CD4-positive, CD25-positive, alpha-beta regulatory T cell (primary cell): ENCODE measurements around the gene MFAP3L. TPM values are rescaled to one million over a fixed set of nuclear protein-coding genes. Genes with fewer than 3 reads are reported as not detected.
A peak's percentile ranks its signal among the peaks of the same experiment; 100 is the strongest.

Experiments
- ATAC-seq, 2 donors: fragments of 150-1000 bp; cut with Tn5 transposase; one replicate each; pipeline ENCODE4 v1.10.0; 2021; ENCODE audit warnings: low read depth in 2 of 2, moderate number of reproducible peaks in 2 of 2, moderate library complexity in 1 of 2
- DNase-seq, 3 donors: peaks; one replicate each; pipeline versions ENCODE4 v3.0.0 to v3.0.0-alpha.2; 2012 to 2022; ENCODE audit warnings: mixed read lengths in 1 of 3
- H3K27ac ChIP-seq: one replicate; pipeline ENCODE4 v1.7.0; 2013; ENCODE audit warnings: mild to moderate bottlenecking, low read length; ENCODE audit not compliant: insufficient read depth, poor library complexity, severe bottlenecking
- H3K27me3 ChIP-seq: one replicate; pipeline ENCODE4 v1.7.0; 2013; ENCODE audit warnings: low read length; ENCODE audit not compliant: control insufficient read depth, insufficient read depth
- H3K36me3 ChIP-seq: one replicate; pipeline ENCODE4 v1.7.0; 2013; ENCODE audit warnings: mild to moderate bottlenecking, low read length, moderate library complexity; ENCODE audit not compliant: control insufficient read depth, insufficient read depth
- H3K4me1 ChIP-seq: 2 replicates; pipeline ENCODE4 v1.7.0; 2013; ENCODE audit warnings: mild to moderate bottlenecking, low read length; ENCODE audit not compliant: insufficient read depth, control insufficient read depth, poor library complexity, severe bottlenecking
- H3K4me3 ChIP-seq: one replicate; pipeline ENCODE4 v1.7.0; 2013; ENCODE audit warnings: low read depth, mild to moderate bottlenecking, low read length, moderate library complexity
- H3K9me3 ChIP-seq, 2 experiments: 1 replicate in 1 of 2; 2 replicates in 1 of 2; pipeline ENCODE4 v1.7.0; 2013; ENCODE audit warnings: low read length in 2 of 2, mild to moderate bottlenecking in 1 of 2, moderate library complexity in 1 of 2; ENCODE audit not compliant: control insufficient read depth in 2 of 2
- H3K27ac Mint-ChIP-seq, 3 donors: one replicate each; pipeline ENCODE4 v1.8.0; 2020 to 2022; ENCODE audit warnings: mild to moderate bottlenecking in 3 of 3, mixed read lengths in 3 of 3, moderate library complexity in 2 of 3
- H3K27me3 Mint-ChIP-seq: one replicate; pipeline ENCODE4 v1.8.0; 2022; ENCODE audit warnings: mild to moderate bottlenecking, mixed read lengths
- H3K36me3 Mint-ChIP-seq: one replicate; pipeline ENCODE4 v1.8.0; 2020; ENCODE audit warnings: mixed read lengths
- H3K4me1 Mint-ChIP-seq, 4 donors: one replicate each; pipeline ENCODE4 v1.8.0; 2020 to 2022; ENCODE audit warnings: mixed read lengths in 4 of 4, mild to moderate bottlenecking in 1 of 4
- H3K4me3 Mint-ChIP-seq, 4 donors: one replicate each; pipeline ENCODE4 v1.8.0; 2020 to 2022; ENCODE audit warnings: mild to moderate bottlenecking in 4 of 4, mixed read lengths in 4 of 4, moderate library complexity in 3 of 4
- H3K9me3 Mint-ChIP-seq, 7 donors: one replicate each; pipeline ENCODE4 v1.8.0; 2020 to 2022; ENCODE audit warnings: mixed read lengths in 7 of 7, mild to moderate bottlenecking in 3 of 7, moderate library complexity in 2 of 7
- polyA plus RNA-seq, 4 donors: library from polyadenylated mRNA; unstranded; fragments of 300-500 nt; fragmentation: Illumina TruSeq; gene quantifications; one replicate each; pipeline ENCODE4 v1.2.3, GENCODE V29; 2021
- total RNA-seq: library from RNA; stranded (reverse); gene quantifications from one replicate; pipeline ENCODE4 v1.2.3, GENCODE V29; 2022

Gene MFAP3L
- total RNA-seq, result 3.4 TPM
- under 1 TPM in 2 of 4 donors, not detected in 2; 0.28 to 0.82 TPM for polyA plus RNA-seq

- Histone ChIP-seq H3K4me3 (peak within 1 kb of the TSS; percentile 79), H3K27ac (no peak within 1 kb of the TSS), H3K4me1 (peaks cover 14% of the 10 kb centered on the region), H3K9me3 (peaks cover 0 to 3% of the 10 kb centered on the region in 2 experiments), H3K36me3 (no peaks in the 10 kb centered on the region), H3K27me3 (peaks cover 42% of the 10 kb centered on the region)
- Mint-ChIP-seq H3K27me3 (peaks cover 68% of the 10 kb centered on the region), H3K9me3 (peaks cover 0 to 7% (median 0%) of the 10 kb centered on the region in 7 donors), H3K36me3 (no peaks in the 10 kb centered on the region), H3K4me1 (peaks cover 5 to 19% (median 8%) of the 10 kb centered on the region in 4 donors), H3K4me3 (peak within 1 kb of the TSS; percentile 89 to 95 (median 94)), H3K27ac (peak within 1 kb of the TSS; percentile 79 to 85 (median 84))
- DNase-seq, result peak; percentile 61 to 82 (median 78)
- ATAC-seq, result peak; percentile 76 to 79
Measured at GRCh38 chr4:170026253-170027021, at the start of gene MFAP3L. Gene MFAP3L, minus strand, starts transcription at chr4:170026395. Its CDS starts 20,518 bp downstream, at chr4:170005877.

DNA sequence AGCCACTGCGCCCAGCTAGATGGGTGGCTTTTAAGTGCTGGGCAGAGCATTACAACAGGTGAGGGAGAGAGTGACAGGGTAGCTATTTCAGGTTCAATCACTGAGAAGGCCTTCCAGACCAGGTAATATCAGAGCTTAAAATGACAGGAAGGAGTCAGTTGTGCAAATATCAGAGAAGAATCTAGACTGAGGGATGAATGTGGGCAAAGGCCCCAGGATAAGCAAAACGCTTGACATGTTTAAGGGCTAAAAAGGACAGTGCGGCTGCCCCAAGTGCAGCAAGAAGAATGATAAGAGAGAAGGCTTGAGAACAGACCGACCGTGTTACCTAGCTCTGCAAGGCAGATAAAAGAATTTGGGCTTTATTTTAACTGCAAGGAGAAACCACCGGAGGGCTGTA, 45.0 kb upstream of the MFAP3L start:
- no peak for ATAC-seq
- H3K4me1 Mint-ChIP-seq, result no peaks in the 10 kb centered on the region
- no peaks in the 10 kb centered on the region for H3K36me3 Mint-ChIP-seq

GRCh38 chr4:170068438-170069128, 42.4 kb upstream of the MFAP3L start:
- Histone ChIP-seq H3K36me3 (no peaks in the 10 kb centered on the region), H3K4me3 (no peak overlapping the region), H3K9me3 (no peaks in the 10 kb centered on the region), H3K27me3 (no peaks in the 10 kb centered on the region), H3K4me1 (no peaks in the 10 kb centered on the region), H3K27ac (no peak overlapping the region)
- no peak for DNase-seq
- ATAC-seq, result no peak
- Mint-ChIP-seq H3K9me3 (no peaks in the 10 kb centered on the region), H3K4me1 (no peaks in the 10 kb centered on the region), H3K27me3 (no peaks in the 10 kb centered on the region), H3K27ac (no peak overlapping the region), H3K36me3 (no peaks in the 10 kb centered on the region), H3K4me3 (no peak overlapping the region)

More for the DNA sequence above, 45.0 kb upstream of the MFAP3L start:
- H3K4me3 ChIP-seq, result no peak overlapping the region
- Mint-ChIP-seq H3K4me3 (no peak overlapping the region), H3K27ac (no peak overlapping the region), H3K9me3 (no peaks in the 10 kb centered on the region), H3K27me3 (no peaks in the 10 kb centered on the region)
- H3K27ac ChIP-seq, result no peak overlapping the region
- no peaks in the 10 kb centered on the region for H3K9me3 ChIP-seq
- DNase-seq, result no peak
- H3K4me1 ChIP-seq, result no peaks in the 10 kb centered on the region
- no peaks in the 10 kb centered on the region for H3K36me3 ChIP-seq
- no peaks in the 10 kb centered on the region for H3K27me3 ChIP-seq

GRCh38 chr4:170059421-170059820, 33.2 kb upstream of the MFAP3L start:
- peaks cover 12% of the 10 kb centered on the region for H3K27me3 Mint-ChIP-seq
- Histone ChIP-seq H3K9me3 (no peaks in the 10 kb centered on the region), H3K4me1 (no peaks in the 10 kb centered on the region), H3K27me3 (no peaks in the 10 kb centered on the region), H3K4me3 (no peak overlapping the region), H3K36me3 (no peaks in the 10 kb centered on the region), H3K27ac (no peak overlapping the region)
- peaks cover 0 to 2% (median 0%) of the 10 kb centered on the region in 7 donors for H3K9me3 Mint-ChIP-seq
- no peaks in the 10 kb centered on the region for H3K36me3 Mint-ChIP-seq
- DNase-seq, result no peak
- H3K27ac Mint-ChIP-seq, result no peak overlapping the region
- no peak for ATAC-seq
- H3K4me1 Mint-ChIP-seq, result no peaks in the 10 kb centered on the region
- H3K4me3 Mint-ChIP-seq, result no peak overlapping the region

DNA sequence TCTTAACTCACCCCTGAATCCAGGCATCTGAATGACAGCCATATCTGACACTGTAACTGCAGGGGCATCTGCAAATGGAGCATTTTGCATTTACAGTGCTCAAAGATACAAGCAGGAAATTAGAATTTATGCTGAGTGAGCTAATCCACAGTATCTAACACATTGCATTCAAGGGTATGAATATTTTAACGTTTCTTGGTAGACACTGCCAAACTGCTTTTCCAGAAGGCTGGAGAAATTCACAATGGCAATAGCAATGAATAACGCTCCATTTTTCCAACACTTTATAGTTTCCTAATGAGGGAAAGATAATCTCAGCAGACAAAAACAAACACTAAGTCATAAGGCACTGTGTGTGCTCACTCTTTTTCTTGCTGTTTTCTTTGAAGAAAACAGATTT, 32.6 kb upstream of the MFAP3L start:
- H3K27ac Mint-ChIP-seq, result no peak overlapping the region
- DNase-seq (no peak), ATAC-seq (no peak)
- Histone ChIP-seq H3K4me3 (no peak overlapping the region), H3K36me3 (no peaks in the 10 kb centered on the region), H3K27me3 (no peaks in the 10 kb centered on the region), H3K27ac (no peak overlapping the region), H3K9me3 (no peaks in the 10 kb centered on the region), H3K4me1 (no peaks in the 10 kb centered on the region)
- H3K4me1 Mint-ChIP-seq, result no peaks in the 10 kb centered on the region
- no peak overlapping the region for H3K4me3 Mint-ChIP-seq
- H3K27me3 Mint-ChIP-seq, result peaks cover 14% of the 10 kb centered on the region
- peaks cover 0 to 2% (median 0%) of the 10 kb centered on the region in 7 donors for H3K9me3 Mint-ChIP-seq
- no peaks in the 10 kb centered on the region for H3K36me3 Mint-ChIP-seq

- H3K27ac Mint-ChIP-seq, result no peak overlapping the region
- H3K4me1 Mint-ChIP-seq, result no peaks in the 10 kb centered on the region
- Histone ChIP-seq H3K36me3 (no peaks in the 10 kb centered on the region), H3K4me1 (no peaks in the 10 kb centered on the region), H3K9me3 (no peaks in the 10 kb centered on the region), H3K27ac (no peak overlapping the region), H3K4me3 (no peak overlapping the region), H3K27me3 (no peaks in the 10 kb centered on the region)
- ATAC-seq (no peak), DNase-seq (no peak)
- H3K36me3 Mint-ChIP-seq, result no peaks in the 10 kb centered on the region
- peaks cover 12% of the 10 kb centered on the region for H3K27me3 Mint-ChIP-seq
- no peak overlapping the region for H3K4me3 Mint-ChIP-seq
- peaks cover 0 to 2% (median 0%) of the 10 kb centered on the region in 7 donors for H3K9me3 Mint-ChIP-seq
Measured at GRCh38 chr4:170057866-170058265, 31.7 kb upstream of the MFAP3L start.

DNA sequence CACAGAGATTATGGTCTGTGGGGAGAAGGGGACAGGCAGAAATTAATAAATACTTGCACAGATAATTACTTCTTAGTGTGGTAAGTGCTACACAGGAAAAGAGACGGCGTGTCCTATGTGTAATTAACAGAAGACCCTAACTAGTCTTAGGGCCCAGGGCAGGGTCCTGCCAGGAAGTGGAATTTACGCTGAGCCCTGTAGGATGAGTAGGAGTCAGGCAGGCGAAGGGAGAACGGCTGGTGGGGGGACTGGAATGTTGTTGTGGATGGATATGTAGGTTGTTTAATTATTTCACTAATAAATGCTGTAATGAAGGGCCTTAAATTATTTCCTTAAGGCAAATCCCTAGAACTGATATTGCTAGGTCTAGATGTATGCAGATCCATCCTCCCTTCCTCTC, 26.7 kb upstream of the MFAP3L start:
- no peak for ATAC-seq
- H3K9me3 Mint-ChIP-seq, result no peaks in the 10 kb centered on the region

More for the DNA sequence above, 26.7 kb upstream of the MFAP3L start:
- Mint-ChIP-seq H3K27ac (no peak overlapping the region), H3K36me3 (no peaks in the 10 kb centered on the region), H3K4me1 (no peaks in the 10 kb centered on the region), H3K27me3 (peaks cover 4% of the 10 kb centered on the region), H3K4me3 (no peak overlapping the region)
- H3K4me3 ChIP-seq, result no peak overlapping the region
- no peaks in the 10 kb centered on the region for H3K36me3 ChIP-seq
- H3K4me1 ChIP-seq, result no peaks in the 10 kb centered on the region
- H3K27me3 ChIP-seq, result no peaks in the 10 kb centered on the region
- DNase-seq, result no peak
- H3K27ac ChIP-seq, result no peak overlapping the region
- H3K9me3 ChIP-seq, result no peaks in the 10 kb centered on the region
